CD4-positive, alpha-beta T cell treated with Interleukin-2 at 100 ng/mL for 4 hours (primary cell): ENCODE results near the gene MGST2.

ENCODE experiments used
- DNase-seq: peaks from one replicate; pipeline ENCODE4 v3.0.0-alpha.2; 2020; ENCODE audit warnings: low spot score

The MGST2 gene

GRCh38 chr4:139704915-139705485 lies 39.4 kb downstream of the MGST2 start:
- DNase-seq = no peak

- DNase-seq = no peak
Measured at GRCh38 chr4:139709660-139710059, 44.0 kb downstream of the MGST2 start.

- no peak for DNase-seq
Measured at GRCh38 chr4:139710073-139710472, 44.5 kb downstream of the MGST2 start.

GRCh38 chr4:139711461-139711860 lies 45.8 kb downstream of the MGST2 start:
- no peak for DNase-seq

GRCh38 chr4:139712882-139713281 lies 47.3 kb downstream of the MGST2 start:
- DNase-seq = no peak

- no peak for DNase-seq
Measured at GRCh38 chr4:139715746-139716391, 50.2 kb downstream of the MGST2 start.

- no peak for DNase-seq
Measured at GRCh38 chr4:139718358-139718757, 52.7 kb downstream of the MGST2 start.

GRCh38 chr4:139718833-139719232 lies 53.2 kb downstream of the MGST2 start:
- no peak for DNase-seq

- DNase-seq = no peak
Measured at GRCh38 chr4:139719381-139720101, 53.9 kb downstream of the MGST2 start.

GRCh38 chr4:139720806-139721205 lies 55.2 kb downstream of the MGST2 start:
- DNase-seq = no peak

GRCh38 chr4:139721789-139722188 lies 56.2 kb downstream of the MGST2 start:
- DNase-seq = no peak

- no peak for DNase-seq
Measured at GRCh38 chr4:139725236-139725635, 59.6 kb downstream of the MGST2 start.

- no peak for DNase-seq
Measured at GRCh38 chr4:139726615-139727014, 61.0 kb downstream of the MGST2 start.

- DNase-seq = no peak
Measured at GRCh38 chr4:139728146-139728545, 62.5 kb downstream of the MGST2 start.

GRCh38 chr4:139728840-139729239 lies 63.2 kb downstream of the MGST2 start:
- DNase-seq = no peak

- no peak for DNase-seq
Measured at GRCh38 chr4:139732991-139733570, 67.5 kb downstream of the MGST2 start.

GRCh38 chr4:139734201-139734874 lies 68.7 kb downstream of the MGST2 start:
- DNase-seq = no peak

GRCh38 chr4:139734875-139735380 lies 69.3 kb downstream of the MGST2 start:
- DNase-seq = peak; percentile 17

GRCh38 chr4:139735381-139736273 lies 70.0 kb downstream of the MGST2 start:
- no peak for DNase-seq

- DNase-seq = no peak
Measured at GRCh38 chr4:139736274-139736660, 70.6 kb downstream of the MGST2 start.

- DNase-seq = no peak
Measured at GRCh38 chr4:139736661-139737060, 71.0 kb downstream of the MGST2 start.
